ENCODE measurements around the gene SEC61B. TPM values are rescaled to one million over a fixed set of nuclear protein-coding genes. Genes with fewer than 3 reads are reported as not detected.
"Not testable (repeated sequence)": the region's sequence is repeated elsewhere in the genome, so short reads cannot be mapped to it uniquely, and the experiment has no call there.

SEC61B gene
- total RNA-seq, 2 donors from 2014 or later = 108 to 117 TPM

GRCh38 chr9:99189887-99190596 lies 32.0 kb upstream of the SEC61B start:
- no peak for DNase-seq (ENCODE audit: low spot score)
- intact Hi-C loops (cut with DNase I) = no loop called here

- DNase-seq (ENCODE audit: low spot score) = no peak
These were observed 31.3 kb upstream of the SEC61B start for GRCh38 chr9:99190597-99191283.

GRCh38 chr9:99192786-99193465 lies 29.2 kb upstream of the SEC61B start:
- DNase-seq (ENCODE audit: low spot score) = no peak
- intact Hi-C loops (cut with DNase I) = no loop called here

More at GRCh38 chr9:99190597-99191283, 31.3 kb upstream of the SEC61B start:
- intact Hi-C loops (cut with DNase I) = no loop called here

- no peak for DNase-seq (ENCODE audit: low spot score)
- intact Hi-C loops (cut with DNase I) = no loop called here
These were observed 28.6 kb upstream of the SEC61B start for GRCh38 chr9:99193466-99193821.

- DNase-seq (ENCODE audit: low spot score); intact Hi-C loops (cut with DNase I): not testable (repeated sequence)
These were observed 25.6 kb upstream of the SEC61B start for GRCh38 chr9:99196484-99196883.

- intact Hi-C loops (cut with DNase I) = no loop called here
These were observed 24.9 kb upstream of the SEC61B start for GRCh38 chr9:99197124-99197630.

GRCh38 chr9:99197987-99198386 lies 24.1 kb upstream of the SEC61B start:
- intact Hi-C loops (cut with DNase I) = no loop called here

More at GRCh38 chr9:99197124-99197630, 24.9 kb upstream of the SEC61B start:
- no peak for DNase-seq (ENCODE audit: low spot score)

GRCh38 chr9:99199938-99200539 lies 22.0 kb upstream of the SEC61B start:
- no peak for DNase-seq (ENCODE audit: low spot score)
- intact Hi-C loops (cut with DNase I) = no loop called here

More at GRCh38 chr9:99197987-99198386, 24.1 kb upstream of the SEC61B start:
- DNase-seq (ENCODE audit: low spot score) = no peak

GRCh38 chr9:99201603-99202002 lies 20.5 kb upstream of the SEC61B start:
- no peak for DNase-seq (ENCODE audit: low spot score)
- intact Hi-C loops (cut with DNase I) = no loop called here

- intact Hi-C loops (cut with DNase I) = no loop called here
- DNase-seq (ENCODE audit: low spot score) = no peak
These were observed 11.5 kb upstream of the SEC61B start for GRCh38 chr9:99210572-99210971.

GRCh38 chr9:99211746-99212145 lies 10.3 kb upstream of the SEC61B start:
- intact Hi-C loops (cut with DNase I) = no loop called here
- DNase-seq (ENCODE audit: low spot score) = no peak

- intact Hi-C loops (cut with DNase I) = no loop called here
- no peak for DNase-seq (ENCODE audit: low spot score)
These were observed 8.9 kb upstream of the SEC61B start for GRCh38 chr9:99213197-99213596.

- DNase-seq (ENCODE audit: low spot score) = no peak
- intact Hi-C loops (cut with DNase I) = no loop called here
These were observed 6.0 kb upstream of the SEC61B start for GRCh38 chr9:99216073-99216472.

- intact Hi-C loops (cut with DNase I) = loop anchor here in 1 of 2 donors (5.0 kb wide), 1 partner anchor 602 kb away; the partner anchor contains the start of gene NR4A3
- DNase-seq (ENCODE audit: low spot score) = no peak
These were observed 2.1 kb upstream of the SEC61B start for GRCh38 chr9:99220011-99220410.

GRCh38 chr9:99221266-99221620 lies 839 bp upstream of the SEC61B start:
- intact Hi-C loops (cut with DNase I) = loop anchor here in 1 of 2 donors (5.0 kb wide), 1 partner anchor 601 kb away; the partner anchor contains the start of gene NR4A3

GRCh38 chr9:99222416-99223270 lies 561 bp downstream of the SEC61B start:
- DNase-seq (ENCODE audit: low spot score) = no peak
- intact Hi-C loops (cut with DNase I) = loop anchor here in 1 of 2 donors (5.0 kb wide), 1 partner anchor 600 kb away; the partner anchor contains the start of gene NR4A3

More at GRCh38 chr9:99221266-99221620, 839 bp upstream of the SEC61B start:
- no peak for DNase-seq (ENCODE audit: low spot score)

GRCh38 chr9:99224445-99224844 lies 2.4 kb downstream of the SEC61B start:
- intact Hi-C loops (cut with DNase I) = loop anchor here in 1 of 2 donors (5.0 kb wide), 1 partner anchor 598 kb away; the partner anchor contains the start of gene NR4A3

GRCh38 chr9:99226054-99226453 lies 4.0 kb downstream of the SEC61B start:
- no peak for DNase-seq (ENCODE audit: low spot score)
- intact Hi-C loops (cut with DNase I) = no loop called here

More at GRCh38 chr9:99224445-99224844, 2.4 kb downstream of the SEC61B start:
- no peak for DNase-seq (ENCODE audit: low spot score)
